Endothelial cell of umbilical vein (primary cell): ENCODE data around the gene TAF10. TPM values are rescaled to one million over a fixed set of nuclear protein-coding genes. Genes with fewer than 3 reads are reported as not detected.

Experiments
- BruUV-seq: library from RNA; stranded (reverse); fragments of 400-500 nt; replicated peaks from 2 replicates; lab custom pipeline; 2021; lab: Mats Ljungman, UMichigan
- CTCF ChIA-PET: fragments of 300-600, 350-600 bp; sonication (Branson Sonifier 250); formaldehyde crosslinking; loops from one replicate; lab custom pipeline; 2021; ENCODE audit warnings: antibody characterized with exemption, inconsistent platforms; lab: Charles Lee
- POLR2A ChIA-PET: fragments of 300-600, 350-600 bp; sonication (Branson Sonifier 250); formaldehyde crosslinking; loops from one replicate; lab custom pipeline; 2021; ENCODE audit warnings: antibody characterized with exemption, inconsistent platforms; lab: Charles Lee
- DNase-seq: peaks from one replicate; pipeline ENCODE4 v3.0.0-alpha.2; 2011; ENCODE audit warnings: low read depth, low spot score
- FAIRE-seq: peaks from 2 replicates; lab custom pipeline; 2011; peaks lifted over from hg19 to GRCh38; lab: Jason Lieb, UNC
- H2AFZ ChIP-seq: 2 replicates; pipeline ENCODE4 v1.6.0; 2012; ENCODE audit warnings: low read depth, low read length, control low read depth, inconsistent platforms
- H3K27ac ChIP-seq: 2 replicates; pipeline ENCODE4 v1.5.1; 2011; ENCODE audit warnings: low read depth, mild to moderate bottlenecking, control low read depth, low read length, moderate library complexity; ENCODE audit not compliant: insufficient read depth
- H3K27me3 ChIP-seq, 2 experiments: 2 replicates each; pipeline versions ENCODE4 v1.6.0 to v1.6.1; 2011; ENCODE audit warnings: low read length in 2 of 2, mixed read lengths in 1 of 2; ENCODE audit not compliant: control insufficient read depth in 2 of 2, insufficient read depth in 2 of 2
- H3K36me3 ChIP-seq, 2 experiments: 2 replicates in 1 of 2; 3 replicates in 1 of 2; pipeline ENCODE4 v1.5.1; 2011; ENCODE audit warnings: low read length in 2 of 2, mild to moderate bottlenecking in 1 of 2, moderate library complexity in 1 of 2; ENCODE audit not compliant: control insufficient read depth in 2 of 2, insufficient read depth in 2 of 2; ENCODE audit errors: extremely low read depth in 1 of 2
- H3K4me1 ChIP-seq: 3 replicates; pipeline ENCODE4 v1.5.1; 2011; ENCODE audit warnings: mild to moderate bottlenecking, low read length; ENCODE audit not compliant: control insufficient read depth, insufficient read depth; ENCODE audit errors: extremely low read depth
- H3K4me2 ChIP-seq: 2 replicates; pipeline ENCODE4 v1.6.1; 2011; ENCODE audit warnings: low read length, control low read depth, mixed read lengths; ENCODE audit not compliant: insufficient read depth
- H3K4me3 ChIP-seq, 3 experiments: fragments of 200-600 bp in 1 of 3; sonication (generic), shearing (Covaris generic) in 1 of 3; replicated peaks in 1 of 3; 2 replicates each; pipeline ENCODE4 v1.5.1; 2011 to 2016; ENCODE audit warnings: control low read depth in 3 of 3, low read length in 3 of 3, mild to moderate bottlenecking in 2 of 3, inconsistent platforms in 1 of 3, low read depth in 1 of 3, moderate library complexity in 1 of 3; ENCODE audit not compliant: insufficient read depth in 1 of 3
- H3K79me2 ChIP-seq: 2 replicates; pipeline ENCODE4 v1.6.0; 2012; ENCODE audit warnings: low read length, inconsistent platforms; ENCODE audit not compliant: control insufficient read depth, insufficient read depth
- H3K9ac ChIP-seq: replicated peaks from 2 replicates; pipeline ENCODE3; 2011; ENCODE audit warnings: low read length, control low read depth; ENCODE audit not compliant: insufficient read depth; ENCODE audit errors: extremely low read depth
- H3K9me1 ChIP-seq: replicated peaks from 3 replicates; pipeline ENCODE4 v1.6.0; 2011; ENCODE audit warnings: mild to moderate bottlenecking, low read length; ENCODE audit not compliant: control insufficient read depth, insufficient read depth; ENCODE audit errors: extremely low read depth
- H3K9me3 ChIP-seq: replicated peaks from 2 replicates; pipeline ENCODE4 v1.5.1; 2012; ENCODE audit warnings: low read length, inconsistent platforms; ENCODE audit not compliant: control insufficient read depth, insufficient read depth
- H4K20me1 ChIP-seq: replicated peaks from 2 replicates; pipeline ENCODE3; 2011; ENCODE audit warnings: mild to moderate bottlenecking, low read length; ENCODE audit not compliant: control insufficient read depth, insufficient read depth; ENCODE audit errors: extremely low read depth
- CTCF ChIP-seq, 2 donors: IDR thresholded peaks; 1 replicate in 1 of 2; 2 replicates in 1 of 2; pipeline ENCODE4 v1.5.1; 2011; ENCODE audit warnings: low read length in 2 of 2, mild to moderate bottlenecking in 2 of 2, moderate library complexity in 2 of 2, control low read depth in 1 of 2, inconsistent platforms in 1 of 2, low read depth in 1 of 2; ENCODE audit not compliant: insufficient read depth in 1 of 2; ENCODE audit errors: extremely low read depth in 1 of 2
- EZH2 ChIP-seq: IDR thresholded peaks from 2 replicates; pipeline ENCODE4 v1.6.1; 2012; ENCODE audit warnings: borderline replicate concordance, low read depth, mild to moderate bottlenecking, moderate library complexity, low read length, inconsistent platforms; ENCODE audit not compliant: severe bottlenecking
- FOS ChIP-seq: IDR thresholded peaks from 2 replicates; pipeline ENCODE4 v1.6.1; 2011; ENCODE audit warnings: mild to moderate bottlenecking, low read length, moderate library complexity, borderline replicate concordance; ENCODE audit not compliant: insufficient read depth
- GATA2 ChIP-seq: IDR thresholded peaks from 2 replicates; pipeline ENCODE4 v1.7.0; 2011; ENCODE audit warnings: low read depth, mild to moderate bottlenecking, moderate library complexity, mixed read lengths, low read length; ENCODE audit not compliant: insufficient read length, insufficient read depth
- JUN ChIP-seq: IDR thresholded peaks from 2 replicates; pipeline ENCODE4 v1.6.1; 2011; ENCODE audit warnings: borderline replicate concordance, low read depth; ENCODE audit not compliant: insufficient read length, insufficient read depth
- MAX ChIP-seq: IDR thresholded peaks from 2 replicates; pipeline ENCODE4 v1.6.1; 2011; ENCODE audit not compliant: insufficient read depth, insufficient read length
- MYC ChIP-seq: IDR thresholded peaks from one replicate; pipeline ENCODE4 v1.6.1; 2011; ENCODE audit warnings: mild to moderate bottlenecking, low read depth, low read length
- POLR2A ChIP-seq: IDR thresholded peaks from 2 replicates; pipeline ENCODE4 v1.6.1; 2012; ENCODE audit warnings: low read depth, mild to moderate bottlenecking, control low read depth, low read length
- POLR2AphosphoS5 ChIP-seq: IDR thresholded peaks from 2 replicates; pipeline ENCODE4 v1.6.1; 2012; ENCODE audit warnings: low read depth, mild to moderate bottlenecking, control low read depth, low read length, moderate library complexity; ENCODE audit not compliant: insufficient read depth
- dilution Hi-C: fragments of 300-500 bp; cut with MboI; formaldehyde crosslinking; loops from one replicate; pipeline ENCODE4 v1.15.0; 2019; ENCODE audit warnings: low sequenced_read_pairs; ENCODE audit not compliant: extremely low pct_ligation_motif_present
- intact Hi-C: fragments of 100-400 bp; cut with micrococcal nuclease; formaldehyde crosslinking; loops from one replicate; pipeline ENCODE4 v1.10.0; 2022
- polyA plus RNA-seq, 4 experiments: library from polyadenylated mRNA; depleted of rRNA in 3 of 4; stranded (reverse) in 3 of 4; unstranded in 1 of 4; fragments of >200 nt; gene quantifications; 2 replicates each; pipeline versions ENCODE4 v1.2.1 to v1.2.3, GENCODE V29; 2011 to 2012; ENCODE audit warnings: missing spikeins in 1 of 4
- total RNA-seq: library from RNA; stranded (reverse); gene quantifications from 2 replicates; pipeline ENCODE4 v1.2.3, GENCODE V29; 2021

The TAF10 gene
- total and polyA plus RNA-seq, 2 donors (not counting 3 experiments of a cell fraction or from before 2014, with no cell fraction given): 86.2 to 149 TPM

- POLR2A ChIA-PET: no interaction called here
- BruUV-seq: no TSS peak
- Histone ChIP-seq H3K36me3 (peaks cover 0 to 2% of the 10 kb centered on the region in 2 experiments), H3K9me1 (no peaks in the 10 kb centered on the region), H3K9ac (no peak overlapping the region), H3K27me3 (no peaks in the 10 kb centered on the region), H3K27ac (no peak overlapping the region), H3K4me2 (no peak overlapping the region), H4K20me1 (no peaks in the 10 kb centered on the region), H3K4me3 (no peak overlapping the region), H3K79me2 (no peaks in the 10 kb centered on the region), H3K9me3 (no peaks in the 10 kb centered on the region), H2AFZ (no peak overlapping the region), H3K4me1 (peaks cover 2% of the 10 kb centered on the region)
- TF ChIP-seq EZH2: no peak
- no peak for TF ChIP-seq JUN
- no peak for TF ChIP-seq GATA2
- no peak for TF ChIP-seq POLR2A
- no peak for TF ChIP-seq FOS
- no peak for TF ChIP-seq MAX
- no peak for TF ChIP-seq POLR2AphosphoS5
- TF ChIP-seq CTCF (IDR thresholded peaks at IDR 0.05; ENCODE audit: extremely low read depth in 1 of 2, insufficient read depth in 1 of 2, low read depth in 1 of 2, low read length in 2 of 2): no peak
- no peak for TF ChIP-seq MYC
- FAIRE-seq (no peak), DNase-seq (no peak)
- intact Hi-C loops: no loop called here
- CTCF ChIA-PET: no interaction called here
- dilution Hi-C loops: no loop called here
Measured at GRCh38 chr11:6583584-6583983, 28.4 kb downstream of the TAF10 start.
